ENCODE results near the gene ALOX12.

DNA sequence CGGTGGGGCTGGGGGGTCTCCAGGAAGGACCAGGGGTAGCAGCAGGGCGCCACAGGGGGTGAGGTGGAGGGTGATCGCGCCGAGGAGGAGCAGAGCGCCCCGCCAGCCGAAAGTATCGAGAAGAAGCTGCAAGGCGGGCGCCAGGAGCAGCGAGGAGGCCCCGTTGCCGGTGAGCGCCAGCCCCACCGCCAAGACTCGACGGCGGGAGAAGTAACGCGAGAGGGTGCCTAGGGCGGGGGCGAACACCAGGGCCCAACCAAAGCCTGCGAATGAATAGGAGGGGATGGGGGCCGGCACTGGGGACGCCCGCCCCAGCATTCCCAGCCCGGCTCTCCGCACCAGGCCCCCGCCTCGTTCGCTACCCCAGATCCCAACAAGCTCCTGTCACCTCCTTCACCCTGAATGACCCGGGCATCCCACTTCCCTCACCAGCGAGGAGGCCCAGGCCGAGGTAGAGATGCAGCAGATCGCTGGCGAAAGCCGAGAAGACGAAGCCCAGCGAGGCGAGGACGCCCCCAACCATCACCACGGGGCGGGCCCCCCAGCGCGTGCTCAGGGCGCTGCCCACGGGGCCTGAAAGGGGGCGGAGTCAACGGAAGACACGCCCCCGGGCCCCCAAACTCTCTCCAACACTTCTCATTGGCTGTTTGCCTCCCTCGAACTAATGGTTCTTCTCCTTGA, 46.8 kb downstream of the ALOX12 start:
- TF ChIP-seq EZH2 (IDR thresholded peaks at IDR 0.05) (no peak), POLR2AphosphoS5 (IDR thresholded peaks at IDR 0.05; ENCODE audit: borderline replicate concordance, low read depth, low read length) (no peak)
